MM.1S (cell line): ENCODE data around the gene POGLUT2.

Experiments
- EZH2 ChIP-seq: fragments of 300-600 bp; sonication (generic); optimal IDR thresholded peaks from 2 replicates; pipeline ENCODE3; 2017; ENCODE audit warnings: low read depth, mild to moderate bottlenecking, antibody characterized with exemption, low read length, mixed read lengths
- TF ChIP-seq, protein P1 (sequence below): fragments of 300-600 bp; sonication (generic); IDR thresholded peaks from 2 replicates; pipeline ENCODE4 v1.5.1; 2016; ENCODE audit warnings: antibody characterized with exemption, low read length, mixed read lengths

DNA sequence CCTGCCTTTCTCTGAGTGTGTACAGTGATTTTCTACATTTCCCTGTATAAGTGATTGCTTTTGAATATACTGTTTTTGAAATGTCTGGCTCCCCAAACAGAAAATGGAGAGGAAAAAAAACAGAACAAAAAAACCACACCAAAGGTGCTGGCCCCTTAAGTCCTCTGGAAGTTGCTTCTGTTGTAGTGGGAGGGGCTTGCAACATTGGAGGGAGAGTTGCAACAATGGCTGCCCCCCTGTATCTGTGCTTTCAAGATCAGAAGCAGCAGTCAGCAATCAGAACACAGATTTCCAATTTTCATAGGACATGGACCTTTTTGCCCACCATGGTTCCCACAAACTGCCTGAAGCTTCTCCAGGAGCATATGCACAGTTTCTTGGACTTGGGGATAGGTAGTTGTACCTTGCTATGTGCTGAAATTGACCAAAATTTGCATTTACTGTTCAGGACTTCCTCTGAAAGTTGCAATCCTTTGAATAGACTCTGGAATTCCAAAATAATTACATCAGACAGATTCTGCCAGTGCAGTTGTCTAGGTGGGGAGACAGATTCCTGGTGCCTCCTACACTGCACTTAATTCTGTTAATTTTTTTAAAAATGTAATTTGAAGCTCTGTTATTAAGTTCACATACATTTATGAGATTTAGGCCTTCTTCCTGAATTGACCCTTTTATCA, 14.0 kb upstream of the POGLUT2 start:
- no peak for TF ChIP-seq EZH2
- TF ChIP-seq, protein P1, sequence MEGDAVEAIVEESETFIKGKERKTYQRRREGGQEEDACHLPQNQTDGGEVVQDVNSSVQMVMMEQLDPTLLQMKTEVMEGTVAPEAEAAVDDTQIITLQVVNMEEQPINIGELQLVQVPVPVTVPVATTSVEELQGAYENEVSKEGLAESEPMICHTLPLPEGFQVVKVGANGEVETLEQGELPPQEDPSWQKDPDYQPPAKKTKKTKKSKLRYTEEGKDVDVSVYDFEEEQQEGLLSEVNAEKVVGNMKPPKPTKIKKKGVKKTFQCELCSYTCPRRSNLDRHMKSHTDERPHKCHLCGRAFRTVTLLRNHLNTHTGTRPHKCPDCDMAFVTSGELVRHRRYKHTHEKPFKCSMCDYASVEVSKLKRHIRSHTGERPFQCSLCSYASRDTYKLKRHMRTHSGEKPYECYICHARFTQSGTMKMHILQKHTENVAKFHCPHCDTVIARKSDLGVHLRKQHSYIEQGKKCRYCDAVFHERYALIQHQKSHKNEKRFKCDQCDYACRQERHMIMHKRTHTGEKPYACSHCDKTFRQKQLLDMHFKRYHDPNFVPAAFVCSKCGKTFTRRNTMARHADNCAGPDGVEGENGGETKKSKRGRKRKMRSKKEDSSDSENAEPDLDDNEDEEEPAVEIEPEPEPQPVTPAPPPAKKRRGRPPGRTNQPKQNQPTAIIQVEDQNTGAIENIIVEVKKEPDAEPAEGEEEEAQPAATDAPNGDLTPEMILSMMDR: no peak
